Measurements from ENCODE around the gene PAPOLB. TPM values are rescaled to one million over a fixed set of nuclear protein-coding genes. Genes with fewer than 3 reads are reported as not detected.

The PAPOLB gene
- total and polyA plus RNA-seq, 2 of the 8 experiments (the other 6 are each of a cell fraction or from before 2014, with no cell fraction given): 0.02 to 0.15 TPM

DNA sequence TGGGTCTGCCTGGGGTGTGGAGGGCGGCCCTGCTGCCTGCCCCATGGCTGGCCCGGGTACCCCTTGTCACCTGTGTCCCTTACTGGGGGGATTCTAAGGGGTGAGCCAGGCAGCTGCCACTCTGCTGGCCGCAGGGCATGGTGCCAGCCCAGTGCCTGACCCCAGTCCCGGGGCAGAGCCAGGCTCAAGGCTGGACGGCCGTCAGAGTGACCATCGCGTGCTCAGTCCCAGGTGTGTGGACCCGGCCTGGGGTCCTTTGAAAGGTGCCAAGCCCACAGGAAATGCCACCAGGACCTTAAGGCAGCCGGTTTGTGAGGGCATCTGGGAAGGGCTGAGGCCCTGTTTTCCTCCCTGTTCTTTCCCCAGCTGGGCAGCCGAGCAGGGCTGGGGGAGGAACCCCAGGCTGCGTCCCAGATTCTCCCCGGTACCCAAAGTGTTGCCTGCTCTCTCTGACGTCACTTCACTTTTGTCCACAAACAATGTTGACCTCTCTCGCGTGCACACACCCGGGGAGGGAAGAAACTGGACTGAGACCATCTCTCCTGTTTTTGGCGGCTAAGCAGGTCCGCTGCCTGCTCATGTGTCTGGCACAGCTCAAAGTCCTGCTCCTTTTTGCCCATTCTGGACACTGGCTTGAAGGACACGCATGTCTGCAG lies 37.6 kb downstream of the PAPOLB start:
- Histone ChIP-seq H3K14ac (ENCODE audit: insufficient read length) (no peak overlapping the region), H3K79me2 (ENCODE audit: control insufficient read depth in 1 of 2, insufficient read depth in 2 of 2, low read length in 2 of 2) (no peaks in the 10 kb centered on the region), H3K4me2 (ENCODE audit: insufficient read depth in 1 of 2, low read depth in 2 of 2, low read length in 2 of 2) (no peak overlapping the region), H3K18ac (ENCODE audit: extremely low read depth, low read length) (no peak overlapping the region), H4K20me1 (replicated peaks in 1 of 2; ENCODE audit: control insufficient read depth in 1 of 2, insufficient read depth in 2 of 2, low read length in 2 of 2) (peaks cover 0 to 2% of the 10 kb centered on the region in 2 experiments), H2AK5ac (ENCODE audit: low read depth, low read length) (no peak overlapping the region), H4K91ac (replicated peaks; ENCODE audit: insufficient read length, low read length) (no peak overlapping the region), H3K56ac (replicated peaks; ENCODE audit: insufficient read length, low read depth, low read length) (no peak overlapping the region), H3K9me3 (ENCODE audit: insufficient read depth in 2 of 2, low read depth in 1 of 2, low read length in 1 of 2) (no peaks in the 10 kb centered on the region), H4K5ac (ENCODE audit: insufficient read length, low read depth, low read length) (no peak overlapping the region), H4K8ac (ENCODE audit: extremely low read depth, insufficient read depth, low read length) (no peak overlapping the region; the same call in 1 of the 2 replicates), H3K4ac (replicated peaks; ENCODE audit: insufficient read length, low read depth, low read length) (no peak overlapping the region), H3K23ac (ENCODE audit: insufficient read length) (no peak overlapping the region), H3K36me3 (ENCODE audit: control insufficient read depth in 2 of 4, insufficient read depth in 4 of 4, low read length in 3 of 4) (no peaks in the 10 kb centered on the region), H3K9ac (replicated peaks in 1 of 4; ENCODE audit: extremely low read depth in 1 of 4, low read depth in 3 of 4, low read length in 3 of 4) (no peak overlapping the region), H3K27ac (ENCODE audit: low read depth, low read length) (no peak overlapping the region), H2BK20ac (ENCODE audit: low read length) (no peak overlapping the region), H2BK15ac (ENCODE audit: low read length) (no peak overlapping the region), H2BK12ac (ENCODE audit: low read depth, low read length) (no peak overlapping the region), H3K4me1 (replicated peaks in 1 of 4; ENCODE audit: control insufficient read depth in 3 of 4, insufficient read depth in 4 of 4, low read length in 3 of 4) (no peaks in the 10 kb centered on the region), H2BK120ac (replicated peaks; ENCODE audit: low read depth, low read length) (no peak overlapping the region), H2AFZ (ENCODE audit: low read length) (no peak overlapping the region), H3K79me1 (ENCODE audit: low read depth, low read length) (no peaks in the 10 kb centered on the region), H3K23me2 (ENCODE audit: low read depth, low read length) (no peaks in the 10 kb centered on the region), H3K27me3 (replicated peaks in 1 of 4; ENCODE audit: control insufficient read depth in 3 of 4, extremely low read depth in 1 of 4, insufficient read depth in 3 of 4, low read length in 3 of 4) (no peaks in the 10 kb centered on the region), H2BK5ac (ENCODE audit: low read depth, low read length) (no peak overlapping the region), H3K4me3 (ENCODE audit: extremely low read depth in 1 of 4, insufficient read depth in 2 of 4, low read depth in 3 of 4, low read length in 4 of 4) (no peak overlapping the region)
- no peak for DNase-seq (ENCODE audit: low read depth in 1 of 2, low spot score in 2 of 2)
- ChIA-PET POLR2A (ENCODE audit: partially characterized antibody) (interaction anchor here (0.7 kb wide), 1 partner anchor 45 kb away, joined by 3 read pairs; no protein-coding TSS in a partner anchor), CTCF (ENCODE audit: partially characterized antibody) (interaction anchor here (0.8 to 1.6 kb wide), 6 partner anchors 9 to 261 kb away, joined by 3 to 5 read pairs (median 3); no protein-coding TSS in a partner anchor)
- FAIRE-seq: no peak
- no peak for TF ChIP-seq HDAC2 (IDR thresholded peaks at IDR 0.05; ENCODE audit: borderline replicate concordance in 1 of 2, low read depth in 2 of 2, low read length in 2 of 2)
- no peak for TF ChIP-seq TEAD4 (IDR thresholded peaks at IDR 0.05; ENCODE audit: low read depth, low read length)
- TF ChIP-seq, protein P1, sequence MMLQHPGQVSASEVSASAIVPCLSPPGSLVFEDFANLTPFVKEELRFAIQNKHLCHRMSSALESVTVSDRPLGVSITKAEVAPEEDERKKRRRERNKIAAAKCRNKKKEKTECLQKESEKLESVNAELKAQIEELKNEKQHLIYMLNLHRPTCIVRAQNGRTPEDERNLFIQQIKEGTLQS (IDR thresholded peaks at IDR 0.05; ENCODE audit: insufficient read depth, low read depth, low read length): no peak
- TF ChIP-seq CEBPB (IDR thresholded peaks at IDR 0.05; ENCODE audit: low read depth, low read length): no peak
- no peak for TF ChIP-seq SP4 (IDR thresholded peaks at IDR 0.05; ENCODE audit: low read length)
- TF ChIP-seq RBBP5 (IDR thresholded peaks at IDR 0.05; ENCODE audit: borderline replicate concordance, low read depth, low read length): no peak
- no peak for TF ChIP-seq SP2 (IDR thresholded peaks at IDR 0.05; ENCODE audit: low read length)
- 92% methylated on average over 19 of the region's 20 CpGs; no CpG with 5 or more reads in 1 of the 2 experiments for WGBS, 2 experiments (ENCODE audit: extremely low coverage in 1 of 2, insufficient coverage in 1 of 2, insufficient read length in 1 of 2, insufficient replicate concordance in 2 of 2, low coverage in 1 of 2, low lambda C conversion rate in 2 of 2, missing lambda C conversion rate in 1 of 2)

Measured in H1 (cell line).